Left ventricle myocardium inferior (tissue), 1 donor: ENCODE data around the gene ZRANB1. TPM values are rescaled to one million over a fixed set of nuclear protein-coding genes. Genes with fewer than 3 reads are reported as not detected.

Experiments used
- DNase-seq: peaks from one replicate; pipeline ENCODE4 v3.0.0-alpha.2; 2020
- H3K27ac ChIP-seq: fragments of 200-600 bp; replicated peaks from 2 replicates; pipeline ENCODE4 v1.8.0; 2021
- H3K27me3 ChIP-seq: fragments of 200-600 bp; 2 replicates; pipeline ENCODE4 v1.8.0; 2021; ENCODE audit warnings: low read depth
- H3K36me3 ChIP-seq: fragments of 200-600 bp; 2 replicates; pipeline ENCODE4 v1.8.0; 2021
- H3K4me1 ChIP-seq: fragments of 200-600 bp; 2 replicates; pipeline ENCODE4 v1.8.0; 2021
- H3K4me3 ChIP-seq: fragments of 200-600 bp; 2 replicates; pipeline ENCODE4 v1.8.0; 2021; ENCODE audit warnings: mild to moderate bottlenecking, moderate library complexity
- H3K9me3 ChIP-seq: fragments of 200-600 bp; replicated peaks from 2 replicates; pipeline ENCODE4 v1.8.0; 2021
- intact Hi-C: fragments of 100-400 bp; cut with micrococcal nuclease; formaldehyde crosslinking; loops from one replicate; pipeline ENCODE4 v1.11.0; 2022
- total RNA-seq: library from RNA; stranded (reverse); fragmentation: NEBNext Ultra II Directional; extraction: Animal tissue kit (Norgen Biotek cat#: 25700); gene quantifications from one replicate; pipeline ENCODE4 v1.2.1, GENCODE V29; 2021
- TF ChIP-seq, protein P1 (sequence below): fragments of 200-600 bp; IDR thresholded peaks from 2 replicates; pipeline ENCODE4 v1.8.0; 2021; ENCODE audit warnings: antibody characterized with exemption, mild to moderate bottlenecking, borderline replicate concordance
- donor health status: DM: no; HTN: yes; CAD: no; lungs with severe emphysema.

The ZRANB1 gene
- total RNA-seq, 1 donor from 2014 or later, result 25.3 TPM

DNA sequence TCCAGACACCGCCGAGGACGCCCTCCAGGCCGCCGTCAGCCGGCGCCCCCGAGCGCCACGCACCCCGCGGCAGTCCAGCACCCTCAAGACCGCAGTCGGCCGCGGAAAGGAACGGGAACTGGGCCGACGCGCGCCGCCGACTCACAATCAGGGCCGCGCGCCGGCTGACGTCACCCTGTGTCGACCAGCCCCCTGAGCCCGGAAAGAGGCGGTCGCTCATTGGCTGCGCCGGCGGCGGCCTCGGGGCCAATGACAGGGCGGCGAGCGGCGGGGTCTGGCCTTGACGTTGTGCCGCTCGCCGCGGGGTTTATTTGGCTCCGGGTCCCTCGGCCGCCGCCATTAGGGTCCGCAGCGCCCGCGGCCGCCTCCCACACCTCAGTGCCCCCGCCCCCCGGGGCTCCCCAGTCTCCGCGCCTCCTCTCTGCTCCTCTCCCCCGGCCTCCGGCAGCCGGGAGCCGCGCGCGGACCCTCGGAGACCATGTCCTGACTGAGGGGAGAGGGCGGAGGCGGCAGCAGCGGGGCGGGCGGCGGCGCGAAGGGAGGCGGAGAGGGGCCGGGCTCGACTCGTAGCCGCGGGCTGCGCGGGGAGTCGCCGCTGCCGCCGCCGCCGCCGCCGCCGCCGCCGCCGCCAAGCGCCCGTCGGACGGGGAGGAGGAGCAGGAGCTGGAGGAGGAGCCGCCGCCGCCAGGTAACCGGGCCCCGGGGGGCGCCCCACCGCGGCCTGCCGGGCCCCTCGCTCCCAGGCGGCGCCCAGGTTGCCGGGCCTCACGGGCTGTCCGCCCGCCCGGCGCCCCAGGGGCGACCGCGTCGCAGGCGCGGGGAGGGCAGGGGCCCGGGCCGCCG lies 25.1 kb upstream of the ZRANB1 start:
- peak; percentile 99 for DNase-seq
- H3K9me3 ChIP-seq, result no peaks in the 10 kb centered on the region
- no peaks in the 10 kb centered on the region for H3K36me3 ChIP-seq
- H3K4me3 ChIP-seq, result peak overlapping the region; percentile 92
- H3K4me1 ChIP-seq, result peaks cover 54% of the 10 kb centered on the region
- H3K27ac ChIP-seq, result peak overlapping the region; percentile 98
- TF ChIP-seq, protein P1, sequence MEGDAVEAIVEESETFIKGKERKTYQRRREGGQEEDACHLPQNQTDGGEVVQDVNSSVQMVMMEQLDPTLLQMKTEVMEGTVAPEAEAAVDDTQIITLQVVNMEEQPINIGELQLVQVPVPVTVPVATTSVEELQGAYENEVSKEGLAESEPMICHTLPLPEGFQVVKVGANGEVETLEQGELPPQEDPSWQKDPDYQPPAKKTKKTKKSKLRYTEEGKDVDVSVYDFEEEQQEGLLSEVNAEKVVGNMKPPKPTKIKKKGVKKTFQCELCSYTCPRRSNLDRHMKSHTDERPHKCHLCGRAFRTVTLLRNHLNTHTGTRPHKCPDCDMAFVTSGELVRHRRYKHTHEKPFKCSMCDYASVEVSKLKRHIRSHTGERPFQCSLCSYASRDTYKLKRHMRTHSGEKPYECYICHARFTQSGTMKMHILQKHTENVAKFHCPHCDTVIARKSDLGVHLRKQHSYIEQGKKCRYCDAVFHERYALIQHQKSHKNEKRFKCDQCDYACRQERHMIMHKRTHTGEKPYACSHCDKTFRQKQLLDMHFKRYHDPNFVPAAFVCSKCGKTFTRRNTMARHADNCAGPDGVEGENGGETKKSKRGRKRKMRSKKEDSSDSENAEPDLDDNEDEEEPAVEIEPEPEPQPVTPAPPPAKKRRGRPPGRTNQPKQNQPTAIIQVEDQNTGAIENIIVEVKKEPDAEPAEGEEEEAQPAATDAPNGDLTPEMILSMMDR, result no peak
- intact Hi-C loops, result no loop called here
- no peaks in the 10 kb centered on the region for H3K27me3 ChIP-seq

DNA sequence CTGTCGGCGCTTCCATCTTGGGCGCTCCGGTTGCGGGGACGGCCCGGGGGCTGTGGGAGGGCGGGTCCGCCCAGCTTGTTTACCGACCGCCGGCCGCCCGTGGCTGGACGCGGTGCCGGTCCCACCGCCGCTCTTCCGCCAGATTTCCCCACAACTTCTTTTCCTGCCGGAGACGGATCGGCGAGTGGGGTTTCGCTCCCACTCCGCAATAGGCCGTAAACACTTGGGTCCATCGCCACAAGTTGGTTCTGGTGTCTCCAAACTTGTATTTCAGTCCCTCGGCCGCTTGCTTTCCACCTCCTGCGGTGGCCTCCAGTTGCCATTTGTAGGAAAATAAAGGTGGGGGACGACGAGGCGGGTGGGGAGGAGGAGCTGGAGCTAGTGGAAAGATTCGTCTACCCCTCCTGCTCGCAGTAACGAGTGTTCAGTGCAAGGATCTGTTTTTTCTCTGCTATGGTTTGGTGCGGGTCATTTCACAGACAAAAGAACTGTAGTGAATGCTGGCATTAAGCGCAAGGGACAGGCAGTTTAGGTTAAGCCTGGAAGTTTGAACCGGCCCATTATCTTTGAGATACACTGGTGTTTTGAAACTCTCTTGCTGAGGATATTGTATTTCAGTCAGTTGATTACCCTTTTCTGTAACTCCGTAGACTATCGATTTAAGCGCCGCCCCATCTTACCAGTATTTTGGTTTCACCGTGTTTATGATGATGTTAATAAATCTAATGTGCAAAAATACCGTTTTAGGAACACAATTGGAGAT lies 24.3 kb upstream of the ZRANB1 start:
- intact Hi-C loops, result no loop called here
- H3K27ac ChIP-seq, result peak overlapping the region; percentile 98
- peak; percentile 36 for DNase-seq
- H3K27me3 ChIP-seq, result no peaks in the 10 kb centered on the region
- H3K4me1 ChIP-seq, result peaks cover 52% of the 10 kb centered on the region
- peaks cover 1% of the 10 kb centered on the region for H3K36me3 ChIP-seq
- H3K9me3 ChIP-seq, result no peaks in the 10 kb centered on the region
- TF ChIP-seq, protein P1, result no peak
- H3K4me3 ChIP-seq, result peak overlapping the region; percentile 92

DNA sequence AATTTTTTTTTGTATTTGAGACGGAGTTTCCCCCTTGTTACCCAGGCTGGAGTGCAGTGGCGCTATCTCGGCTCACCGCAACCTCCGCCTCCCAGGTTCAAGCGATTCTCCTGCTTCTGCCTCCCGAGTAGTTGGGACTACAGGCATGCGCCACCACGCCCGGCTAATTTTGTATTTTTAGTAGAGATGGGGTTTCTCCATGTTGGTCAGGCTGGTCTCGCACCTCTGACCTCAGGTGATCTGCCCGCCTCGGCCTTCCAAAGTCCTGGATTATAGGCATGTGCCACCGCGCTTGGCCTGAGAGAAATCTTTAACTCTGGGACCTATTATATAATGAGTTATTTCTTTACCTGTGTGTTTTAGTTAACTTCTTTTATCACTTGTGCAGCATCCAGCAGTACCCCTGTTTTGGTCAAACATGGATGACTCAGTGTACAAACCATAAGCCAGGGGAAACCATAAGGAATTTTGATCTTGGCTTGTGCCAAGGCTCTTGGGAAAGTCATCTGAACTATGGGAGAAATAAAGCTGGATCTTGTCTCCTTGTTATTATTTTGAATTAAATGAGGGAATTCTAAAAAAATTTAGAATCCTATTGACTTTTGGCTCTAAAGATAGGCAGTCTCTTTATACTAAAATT lies 23.6 kb upstream of the ZRANB1 start:
- peak overlapping the region; percentile 92 for H3K4me3 ChIP-seq
- peaks cover 53% of the 10 kb centered on the region for H3K4me1 ChIP-seq
- H3K36me3 ChIP-seq, result peaks cover 6% of the 10 kb centered on the region
- H3K27me3 ChIP-seq, result no peaks in the 10 kb centered on the region
- intact Hi-C loops, result no loop called here
- TF ChIP-seq, protein P1, result no peak
- no peak for DNase-seq
- peak overlapping the region; percentile 98 for H3K27ac ChIP-seq
- H3K9me3 ChIP-seq, result no peaks in the 10 kb centered on the region

DNA sequence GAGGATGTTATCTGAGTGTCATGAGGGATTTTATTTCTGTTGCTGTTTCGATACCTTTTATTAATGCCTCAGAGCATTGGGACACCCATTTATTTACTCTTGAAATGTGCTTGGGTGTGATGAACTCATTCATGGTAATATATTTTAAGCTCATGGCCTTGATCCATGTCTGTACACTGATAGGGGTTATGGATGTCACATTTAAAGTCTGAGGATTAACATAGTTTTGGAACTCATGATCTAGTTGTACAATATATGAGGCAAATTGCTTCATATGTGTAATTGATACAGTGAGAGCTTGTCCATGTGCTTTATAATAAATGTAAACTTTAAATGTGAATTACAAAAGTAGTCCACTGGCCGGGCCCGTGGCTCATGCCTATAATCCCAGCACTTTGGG lies 23.0 kb upstream of the ZRANB1 start:
- TF ChIP-seq, protein P1, result no peak
- Histone ChIP-seq H3K4me3 (peak overlapping the region; percentile 92), H3K4me1 (peaks cover 59% of the 10 kb centered on the region), H3K9me3 (no peaks in the 10 kb centered on the region), H3K36me3 (peaks cover 6% of the 10 kb centered on the region), H3K27me3 (no peaks in the 10 kb centered on the region), H3K27ac (peak overlapping the region; percentile 98)
- DNase-seq, result no peak
- intact Hi-C loops, result no loop called here

DNA sequence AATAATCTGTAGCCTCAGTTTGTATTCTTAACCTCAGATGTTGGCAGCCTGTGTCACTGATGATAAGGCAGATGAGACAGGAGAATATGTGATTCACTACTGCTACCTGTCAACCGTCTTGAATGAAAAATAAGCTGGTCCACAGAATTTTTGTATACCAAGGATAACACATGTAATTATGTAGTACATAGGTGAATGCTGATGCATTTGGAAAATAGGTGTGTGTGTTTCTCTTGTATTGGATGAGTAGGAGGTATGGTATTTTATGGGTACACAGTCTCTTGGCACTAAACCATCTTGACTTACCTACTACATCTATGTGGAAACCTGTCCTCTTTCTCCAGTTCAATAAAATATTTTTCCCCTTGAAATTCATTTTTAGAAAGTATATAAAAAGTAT lies 20.7 kb upstream of the ZRANB1 start:
- TF ChIP-seq, protein P1, result no peak
- Histone ChIP-seq H3K36me3 (peaks cover 6% of the 10 kb centered on the region), H3K27ac (peak overlapping the region; percentile 35), H3K9me3 (no peaks in the 10 kb centered on the region), H3K4me1 (peaks cover 73% of the 10 kb centered on the region), H3K4me3 (no peak overlapping the region), H3K27me3 (no peaks in the 10 kb centered on the region)
- intact Hi-C loops, result no loop called here
- no peak for DNase-seq
